GM21526 (cell line): Measurements from ENCODE around the gene DCP2.

Experiments used
- ATAC-seq: cut with Tn5 transposase; IDR thresholded peaks from one replicate; pipeline ENCODE4 v1.9.1; 2021; ENCODE audit warnings: moderate library complexity; ENCODE audit not compliant: unreplicated experiment, low FRiP score

The DCP2 gene

GRCh38 chr5:113062869-113063508, 86.4 kb downstream of the DCP2 start:
- ATAC-seq, result no peak

- no peak for ATAC-seq
Observed at GRCh38 chr5:113063927-113064326, 87.3 kb downstream of the DCP2 start.

- no peak for ATAC-seq
Observed at GRCh38 chr5:113064806-113065205, 88.2 kb downstream of the DCP2 start.

GRCh38 chr5:113065626-113066025, 89.0 kb downstream of the DCP2 start:
- ATAC-seq, result no peak

GRCh38 chr5:113067635-113068344, 91.2 kb downstream of the DCP2 start:
- no peak for ATAC-seq

- ATAC-seq, result no peak
Observed at GRCh38 chr5:113068559-113068958, 92.0 kb downstream of the DCP2 start.
